Right atrium auricular region (tissue), 2 donors: Measurements from ENCODE around the gene SLC36A1. TPM values are rescaled to one million over a fixed set of nuclear protein-coding genes. Genes with fewer than 3 reads are reported as not detected.

ENCODE experiments used
- DNase-seq: peaks from one replicate; pipeline ENCODE4 v3.0.0-alpha.2; 2019; ENCODE audit warnings: low spot score
- H3K27ac ChIP-seq, 2 donors: fragments of 200-600 bp; sonication (generic); 1 replicate in 1 of 2; 2 replicates in 1 of 2; pipeline ENCODE4 v1.5.1; 2016 to 2019
- H3K27me3 ChIP-seq, 2 donors: fragments of 200-600 bp; sonication (generic); one replicate each; pipeline versions ENCODE4 v1.5.1 to v1.6.0; 2017 to 2019
- H3K36me3 ChIP-seq: fragments of 200-600 bp; sonication (generic); one replicate; pipeline ENCODE4 v1.5.1; 2016
- H3K4me1 ChIP-seq, 2 donors: fragments of 200-600 bp; sonication (generic); one replicate each; pipeline versions ENCODE4 v1.5.1 to v1.6.0; 2017 to 2019
- H3K4me3 ChIP-seq, 2 donors: fragments of 200-600 bp; sonication (generic); 1 replicate in 1 of 2; 2 replicates in 1 of 2; pipeline ENCODE4 v1.5.1; 2017 to 2019; ENCODE audit warnings: mild to moderate bottlenecking in 1 of 2, moderate library complexity in 1 of 2
- H3K9me3 ChIP-seq, 2 donors: fragments of 200-600 bp; sonication (generic); one replicate each; pipeline ENCODE4 v1.5.1; 2019
- CTCF ChIP-seq, 2 donors: fragments of 200-600 bp; sonication (generic); IDR thresholded peaks; one replicate each; pipeline ENCODE4 v1.5.1; 2019; ENCODE audit warnings: antibody characterized with exemption in 2 of 2
- total RNA-seq, 2 donors: library from RNA; depleted of rRNA; stranded (reverse); fragments of >200 nt; gene quantifications; one replicate each; pipeline ENCODE4 v1.1.0, GENCODE V29; 2016

SLC36A1 gene
- total RNA-seq, 2 donors from 2014 or later = 3.9 to 5.8 TPM

GRCh38 chr5:151449297-151449696 lies 1.9 kb downstream of the SLC36A1 start:
- Histone ChIP-seq H3K4me1 (peaks cover 0 to 10% of the 10 kb centered on the region in 2 donors), H3K4me3 (peak overlapping the region in 1 of 2 donors; percentile 79), H3K36me3 (no peaks in the 10 kb centered on the region), H3K27ac (no peak overlapping the region), H3K9me3 (no peaks in the 10 kb centered on the region), H3K27me3 (no peaks in the 10 kb centered on the region)
- no peak for TF ChIP-seq CTCF (IDR thresholded peaks at IDR 0.05)
- DNase-seq = no peak

- no peaks in the 10 kb centered on the region for H3K27me3 ChIP-seq
- no peaks in the 10 kb centered on the region for H3K9me3 ChIP-seq
- peaks cover 0 to 10% of the 10 kb centered on the region in 2 donors for H3K4me1 ChIP-seq
- TF ChIP-seq CTCF (IDR thresholded peaks at IDR 0.05) = no peak
- DNase-seq = no peak
- H3K36me3 ChIP-seq = no peaks in the 10 kb centered on the region
- no peak overlapping the region for H3K27ac ChIP-seq
- H3K4me3 ChIP-seq = no peak overlapping the region
Observed at GRCh38 chr5:151449839-151450238, 2.4 kb downstream of the SLC36A1 start.

- Histone ChIP-seq H3K4me3 (no peak overlapping the region), H3K27me3 (no peaks in the 10 kb centered on the region), H3K9me3 (no peaks in the 10 kb centered on the region), H3K36me3 (no peaks in the 10 kb centered on the region), H3K4me1 (peaks cover 0 to 10% of the 10 kb centered on the region in 2 donors), H3K27ac (no peak overlapping the region)
- no peak for DNase-seq
- TF ChIP-seq CTCF (IDR thresholded peaks at IDR 0.05) = no peak
Observed at GRCh38 chr5:151450605-151451004, 3.2 kb downstream of the SLC36A1 start.

- TF ChIP-seq CTCF (IDR thresholded peaks at IDR 0.05) = no peak
- Histone ChIP-seq H3K27ac (no peak overlapping the region), H3K4me1 (peaks cover 0 to 10% of the 10 kb centered on the region in 2 donors)
Observed at GRCh38 chr5:151451626-151452520, 4.5 kb downstream of the SLC36A1 start.

GRCh38 chr5:151454166-151454565 lies 6.8 kb downstream of the SLC36A1 start:
- no peak for DNase-seq
- Histone ChIP-seq H3K4me3 (no peak overlapping the region), H3K36me3 (peaks cover 7% of the 10 kb centered on the region), H3K27me3 (no peaks in the 10 kb centered on the region), H3K9me3 (no peaks in the 10 kb centered on the region), H3K4me1 (no peaks in the 10 kb centered on the region), H3K27ac (no peak overlapping the region)
- TF ChIP-seq CTCF (IDR thresholded peaks at IDR 0.05) = no peak

More at GRCh38 chr5:151451626-151452520, 4.5 kb downstream of the SLC36A1 start:
- no peaks in the 10 kb centered on the region for H3K36me3 ChIP-seq
- no peak for DNase-seq
- no peak overlapping the region for H3K4me3 ChIP-seq
- H3K27me3 ChIP-seq = no peaks in the 10 kb centered on the region
- no peaks in the 10 kb centered on the region for H3K9me3 ChIP-seq
